GM04504 (cell line): Measurements from ENCODE around the gene PHC2.

Source experiments
- DNase-seq: peaks from one replicate; pipeline ENCODE4 v3.0.0-alpha.2; 2012; ENCODE audit warnings: low read depth

PHC2 gene

DNA sequence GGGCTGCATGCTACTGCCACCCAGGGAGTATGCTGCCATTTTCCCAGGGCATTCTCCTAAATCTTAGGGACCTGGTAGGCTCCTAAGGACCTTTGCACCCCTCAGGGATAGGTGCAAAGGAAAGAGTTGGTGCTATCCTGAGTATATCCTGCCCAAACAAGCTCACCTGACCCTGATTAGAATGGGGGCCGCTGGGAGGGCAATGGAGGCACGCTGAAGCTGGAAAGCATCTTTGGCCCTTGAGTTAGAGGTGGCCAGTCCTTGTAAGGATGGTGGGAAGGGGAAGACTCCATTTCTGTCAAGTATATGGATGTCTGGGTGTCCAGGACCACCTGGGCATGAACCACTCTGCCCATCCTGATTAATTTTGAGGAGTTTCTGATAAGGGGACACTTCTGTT is 61.1 kb downstream of the PHC2 start:
- no peak for DNase-seq

DNA sequence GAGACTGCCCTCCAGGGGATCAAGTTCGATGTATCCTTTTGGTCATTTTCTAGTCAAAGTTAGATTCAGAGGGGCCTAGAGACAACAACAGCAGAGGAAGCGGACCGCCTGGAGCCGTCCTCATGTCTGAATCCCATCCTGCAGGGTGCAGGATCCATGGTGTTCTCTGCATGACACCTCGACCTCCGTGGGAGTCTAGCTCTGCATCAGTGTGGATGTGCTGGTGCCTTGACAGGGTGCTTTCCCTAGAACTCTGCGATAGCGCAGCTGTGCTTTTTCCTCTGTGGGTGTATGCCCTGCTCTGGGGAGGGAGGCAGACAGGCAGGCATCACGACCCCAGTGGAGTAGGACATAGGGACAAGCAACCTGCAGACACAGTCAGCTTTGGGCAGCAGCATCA is 61.8 kb downstream of the PHC2 start:
- no peak for DNase-seq

DNA sequence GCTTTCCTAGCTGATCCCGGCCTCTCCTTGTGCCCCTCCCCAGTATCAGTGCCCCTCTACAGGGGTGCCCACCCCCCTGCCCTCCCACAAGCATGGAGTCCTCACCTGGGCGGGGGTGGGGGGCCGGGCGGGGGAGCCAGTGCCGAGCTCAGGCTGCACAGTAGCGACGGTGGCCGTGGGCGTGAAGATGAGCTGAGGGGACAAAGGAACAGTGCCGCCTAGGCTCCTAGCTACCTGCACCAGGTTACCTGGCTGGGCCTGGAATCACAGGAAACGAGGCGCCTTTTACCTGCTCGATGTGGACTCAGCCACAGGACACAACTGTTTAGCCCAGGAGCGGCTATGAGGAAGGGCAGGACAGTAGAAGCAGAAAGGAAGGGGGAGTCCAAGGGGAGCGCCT is 62.5 kb downstream of the PHC2 start:
- no peak for DNase-seq

DNA sequence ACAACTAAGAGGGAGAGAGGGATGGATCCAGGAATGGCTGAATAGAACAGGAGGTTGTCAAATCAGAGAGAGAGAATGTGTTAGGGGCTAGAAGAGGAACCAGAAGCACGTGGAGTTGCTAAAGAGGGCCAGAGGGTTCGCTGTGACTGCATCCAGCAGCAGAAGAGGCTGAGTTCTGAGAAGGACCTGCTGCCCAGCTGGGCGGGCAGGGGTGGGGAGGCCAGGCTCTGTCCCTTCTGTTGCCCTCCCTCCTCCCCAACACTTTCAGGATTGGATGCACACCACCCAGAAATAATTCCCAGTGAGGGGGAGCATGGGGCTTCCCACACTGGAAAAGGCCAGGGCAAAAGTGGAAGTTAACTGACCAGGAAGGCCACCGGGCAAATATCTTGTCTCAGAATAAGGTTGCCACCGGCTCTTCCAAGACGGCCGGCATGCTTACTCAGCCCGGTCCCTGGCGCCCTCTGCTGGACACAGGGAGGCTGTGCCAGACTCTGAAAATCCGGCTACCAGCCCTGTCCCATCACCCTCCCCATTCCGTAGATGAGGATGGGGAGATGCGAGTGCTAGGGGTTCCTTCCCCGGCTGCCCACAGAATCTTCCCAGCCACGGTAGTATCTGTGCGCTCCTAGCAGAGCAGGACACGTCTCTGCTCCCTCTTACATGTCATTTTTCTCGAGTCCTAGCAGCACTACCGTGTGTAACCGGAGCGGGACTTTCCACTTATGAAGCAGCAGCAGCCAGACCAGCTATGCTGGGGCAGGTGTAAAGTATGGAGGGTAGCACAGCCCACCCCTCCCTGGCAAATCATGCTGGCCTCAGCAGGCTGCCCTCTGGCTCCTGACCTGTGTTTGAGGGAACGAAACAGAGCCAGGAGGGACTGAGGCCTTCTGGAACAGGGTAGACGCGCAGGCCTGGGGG is 63.1 kb downstream of the PHC2 start:
- DNase-seq, result no peak

DNA sequence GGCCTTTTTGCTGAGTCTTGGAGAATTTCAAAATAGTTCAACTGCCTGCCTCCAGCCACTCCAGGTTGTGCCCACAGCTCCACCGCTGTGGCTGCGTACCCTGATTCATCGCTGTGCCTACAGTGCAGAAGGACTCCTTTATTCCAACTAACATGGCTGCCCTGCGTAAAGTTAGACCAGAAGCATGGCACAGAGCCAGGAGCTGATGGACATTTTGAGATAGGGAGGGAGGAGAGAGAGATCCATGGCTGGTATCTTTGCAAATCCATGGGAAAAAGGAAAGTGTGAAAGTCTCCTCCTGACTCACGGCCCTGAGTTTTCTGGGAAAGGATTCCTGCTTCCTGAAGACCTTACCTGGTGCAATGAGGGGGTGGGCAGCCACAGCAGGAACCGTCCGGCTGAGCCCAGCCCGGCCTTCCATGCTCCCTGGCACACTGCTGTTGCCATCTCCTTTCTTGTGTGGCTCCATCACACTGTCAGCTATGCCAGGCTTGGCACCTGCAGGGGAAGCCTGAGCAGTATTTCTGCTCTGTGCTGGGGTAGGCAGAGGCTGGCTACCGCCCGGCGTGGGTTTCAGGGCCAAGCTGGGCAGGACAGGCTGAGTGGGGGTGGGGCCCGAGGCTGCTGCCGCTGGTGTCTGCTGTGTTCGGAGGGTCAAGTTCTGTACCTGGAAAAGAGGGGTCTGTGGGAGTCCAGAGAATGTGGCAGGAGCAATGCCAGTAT is 64.0 kb downstream of the PHC2 start:
- DNase-seq, result no peak

DNA sequence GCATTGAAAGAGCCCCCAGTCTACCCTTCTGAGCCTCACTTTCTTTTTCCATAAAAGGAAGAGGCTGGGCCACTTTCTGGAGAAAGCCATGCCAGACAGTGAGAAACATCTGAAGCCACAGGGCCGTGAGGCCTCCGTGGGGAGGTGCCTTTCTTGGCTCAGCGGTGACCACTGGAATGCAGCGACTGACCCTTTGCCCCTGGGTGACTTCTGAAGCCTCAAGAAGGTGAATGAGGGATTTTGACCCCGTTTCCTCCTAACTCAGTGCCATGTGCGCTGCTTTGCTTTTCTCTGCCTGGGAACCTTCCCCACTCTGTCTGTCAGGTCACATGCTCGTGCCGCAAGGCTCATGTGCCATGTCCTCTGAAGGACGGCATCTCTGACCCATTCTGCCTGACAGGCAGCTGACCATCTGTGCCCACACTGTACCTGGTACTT is 65.3 kb downstream of the PHC2 start:
- no peak for DNase-seq

DNA sequence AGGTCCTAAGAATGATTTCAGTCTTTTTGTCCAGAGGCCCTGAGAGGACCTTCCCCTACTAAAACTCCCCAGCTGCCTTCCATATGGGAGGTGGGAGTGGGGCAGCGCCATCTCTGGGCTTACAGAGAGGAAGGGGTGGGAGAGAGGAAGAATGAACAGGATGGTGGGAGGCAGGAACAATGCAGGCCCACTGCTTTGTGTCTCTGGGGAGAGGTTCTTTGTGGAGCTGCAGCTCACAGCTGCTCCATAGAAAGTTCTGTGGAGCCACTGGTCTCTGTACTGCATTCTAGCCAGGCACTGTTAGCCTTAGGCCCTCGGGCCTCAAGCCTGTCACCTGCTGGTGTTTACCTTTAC is 66.4 kb downstream of the PHC2 start:
- no peak for DNase-seq

DNA sequence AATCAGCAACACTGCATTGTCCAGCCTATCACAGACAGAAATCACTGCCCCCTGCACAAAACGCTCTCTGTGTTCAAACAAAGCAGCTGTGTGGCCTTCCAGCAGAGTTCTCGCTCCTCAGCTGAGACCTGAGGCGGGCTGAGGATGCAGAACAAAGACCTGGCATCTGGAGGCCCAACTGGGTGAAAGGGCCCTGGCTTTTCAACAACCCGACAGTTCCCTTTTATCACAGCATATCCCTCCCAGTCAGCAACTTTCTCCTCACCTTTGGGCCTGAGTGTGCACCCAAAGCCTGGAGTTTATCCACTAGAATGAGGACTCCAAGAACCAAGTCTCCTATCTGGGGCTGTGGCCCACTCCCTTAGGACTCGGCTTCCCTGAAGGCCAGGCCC is 67.4 kb downstream of the PHC2 start:
- no peak for DNase-seq

DNA sequence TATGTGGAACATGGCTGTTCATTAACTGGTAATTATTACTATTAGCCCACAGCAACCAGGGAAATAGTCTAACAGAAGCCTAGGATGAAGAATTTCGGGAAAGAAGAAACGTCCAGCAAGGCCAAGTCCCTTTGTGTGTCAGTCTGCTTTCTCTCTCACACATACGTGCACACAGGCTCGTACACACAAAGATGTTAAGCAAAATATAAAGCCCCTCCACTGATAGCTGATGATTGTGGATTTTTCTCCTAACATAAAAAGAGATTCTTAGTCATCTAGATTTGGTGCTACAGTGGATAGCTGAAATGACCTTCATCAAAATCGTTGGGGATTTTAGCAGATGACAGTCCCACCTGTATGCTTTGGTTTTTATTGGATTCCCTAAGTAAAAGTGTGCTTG is 67.9 kb downstream of the PHC2 start:
- DNase-seq, result no peak

DNA sequence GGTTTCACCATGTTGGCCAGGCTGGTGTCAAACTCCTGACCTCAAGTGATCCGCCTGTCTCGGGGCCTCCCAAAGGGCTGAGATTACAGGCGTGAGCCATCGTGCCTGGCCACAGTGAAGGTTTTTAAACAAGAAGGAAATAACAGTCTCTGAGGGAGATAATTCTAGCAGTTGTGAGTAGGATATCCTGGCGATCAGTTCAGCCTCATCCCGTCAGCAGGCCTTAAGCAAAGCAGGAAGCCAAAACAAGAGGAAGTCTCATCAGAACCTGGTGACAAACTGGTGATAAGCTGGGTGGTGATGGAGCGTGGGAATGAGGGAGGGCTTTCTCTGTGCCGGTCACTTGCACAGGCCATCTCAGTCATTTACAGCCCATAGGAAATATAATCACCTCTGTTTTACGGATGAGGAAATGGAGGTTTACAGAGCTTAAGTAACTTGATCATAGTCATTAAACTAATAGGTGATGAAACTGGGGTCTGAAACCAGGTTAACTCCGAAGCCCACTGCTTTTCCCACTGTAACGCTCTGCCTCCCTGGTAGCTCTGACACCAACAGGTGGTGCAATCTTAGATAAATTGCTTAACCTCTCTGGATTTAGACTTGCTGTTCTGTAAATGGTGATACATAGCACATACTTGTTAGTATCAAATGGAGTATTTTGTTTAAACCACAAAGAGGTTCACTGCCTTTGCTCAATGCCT is 69.2 kb downstream of the PHC2 start:
- no peak for DNase-seq

DNA sequence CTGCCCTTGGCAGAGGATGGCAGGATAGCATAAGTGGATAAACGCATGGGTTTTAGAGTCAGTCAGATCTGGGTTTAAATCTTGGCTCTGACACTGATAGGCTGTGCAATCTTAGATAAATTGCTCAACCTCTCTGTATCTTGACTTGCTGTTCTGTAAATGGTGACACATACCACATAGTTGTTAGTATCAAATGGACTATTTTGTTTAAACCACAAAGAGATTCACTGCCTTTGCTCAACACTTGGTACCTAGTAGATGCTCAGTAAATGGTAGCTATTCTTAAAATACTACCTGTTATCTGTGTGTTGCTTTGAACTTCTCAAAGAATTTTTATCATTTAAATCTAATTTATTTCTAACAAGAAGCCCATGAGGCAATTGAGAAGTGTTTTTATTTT is 70.5 kb downstream of the PHC2 start:
- DNase-seq, result no peak

DNA sequence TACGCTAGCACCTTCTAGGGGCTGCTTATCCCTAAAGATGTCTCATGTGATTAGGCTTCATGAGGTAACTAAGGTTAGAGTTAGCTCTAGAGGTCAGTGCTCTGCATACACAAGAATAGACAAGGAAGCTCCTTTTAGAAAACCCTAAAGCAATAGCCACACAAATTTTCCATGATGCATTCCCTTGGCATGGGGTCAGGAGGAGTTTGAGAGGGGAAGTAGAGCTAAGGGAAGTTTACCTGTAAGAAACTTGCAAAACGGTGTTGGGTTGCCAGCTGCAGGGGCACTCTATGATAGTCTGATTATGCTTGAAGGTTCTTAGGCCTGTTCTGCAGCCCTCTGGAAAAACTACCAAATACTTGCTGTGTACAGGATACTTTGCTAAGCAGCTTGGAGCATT is 71.0 kb downstream of the PHC2 start:
- no peak for DNase-seq

DNA sequence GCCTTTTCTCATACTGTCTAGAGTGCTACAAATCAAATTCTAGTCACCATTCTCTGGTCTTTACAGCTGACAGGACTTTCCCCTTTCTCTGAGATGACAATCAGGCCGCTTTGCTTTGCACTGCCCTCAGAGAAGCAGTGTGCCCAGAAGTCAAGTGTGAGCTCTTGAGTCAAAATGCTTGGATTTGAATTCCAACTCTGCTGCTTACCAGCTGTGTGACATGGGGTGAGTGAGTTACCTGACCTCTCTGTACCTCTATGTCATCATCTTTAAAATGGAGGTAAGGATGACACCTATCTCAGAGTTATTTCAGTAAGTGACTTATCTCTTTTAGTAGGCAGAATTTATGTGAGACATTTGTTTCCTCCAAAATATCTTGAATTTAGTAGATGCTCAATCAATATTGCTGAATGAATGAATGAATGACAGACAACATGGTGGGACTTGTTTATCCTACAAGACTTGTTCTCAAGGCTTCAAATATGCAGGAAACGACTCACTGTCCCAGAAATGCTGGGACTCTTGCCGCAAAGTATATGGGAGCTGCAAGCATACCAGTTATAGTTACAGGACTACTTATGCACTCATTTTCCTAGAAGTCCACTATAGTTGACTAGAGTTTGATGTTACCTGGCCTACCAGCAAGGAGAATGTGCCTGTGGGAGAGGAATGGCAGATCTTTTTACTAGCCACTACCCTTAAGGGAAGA is 71.9 kb downstream of the PHC2 start:
- DNase-seq, result no peak

DNA sequence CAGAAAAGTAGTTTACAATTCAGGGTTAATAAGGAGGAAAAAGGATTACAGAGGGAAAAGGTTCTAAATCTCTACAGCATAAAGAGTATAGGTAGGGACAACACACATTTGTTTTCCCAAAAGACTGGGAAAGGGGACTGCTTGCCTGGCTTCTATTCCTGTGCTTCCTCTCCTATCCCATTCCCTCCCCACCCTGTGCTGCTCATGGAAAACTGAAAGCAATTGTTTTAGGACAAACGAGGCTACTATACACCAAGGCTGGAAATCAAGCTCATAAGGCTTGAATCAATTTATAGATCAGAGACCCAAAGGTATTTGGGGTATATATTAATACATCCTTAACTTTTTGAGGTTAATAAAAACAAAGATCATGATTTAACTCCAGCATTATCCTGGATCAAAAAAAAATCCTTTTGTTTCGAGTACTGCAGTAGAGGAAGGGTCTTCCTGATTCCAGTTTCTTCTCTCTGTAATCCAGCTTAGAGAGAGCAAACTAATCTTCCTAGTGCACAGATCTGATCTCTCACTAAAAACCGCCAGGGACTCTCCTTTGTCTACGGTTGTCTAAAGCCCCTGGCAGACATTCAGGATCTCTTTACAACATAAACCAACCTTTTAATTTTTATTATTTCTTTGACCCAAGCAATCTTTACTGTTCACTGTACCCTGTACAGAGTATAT is 72.6 kb downstream of the PHC2 start:
- no peak for DNase-seq

DNA sequence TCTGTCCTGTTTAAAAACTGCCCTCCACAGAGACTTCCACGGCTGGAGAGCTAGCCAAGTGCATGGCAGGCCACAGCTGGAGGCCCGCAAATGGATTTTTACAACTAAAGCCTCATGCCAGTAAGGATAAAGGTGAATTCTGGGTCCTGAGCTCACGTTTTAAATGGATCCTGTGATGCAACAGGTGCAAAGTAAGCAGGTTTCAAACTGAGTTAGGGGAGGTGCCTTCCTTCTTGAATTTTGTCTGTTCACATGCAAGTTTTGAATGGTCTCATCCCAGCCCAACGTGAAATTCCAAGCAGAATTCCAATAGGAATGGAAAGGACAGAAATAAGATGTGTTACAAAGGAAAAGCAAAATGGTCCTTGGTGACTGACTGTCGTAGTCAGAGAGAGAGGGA is 73.8 kb downstream of the PHC2 start:
- no peak for DNase-seq

DNA sequence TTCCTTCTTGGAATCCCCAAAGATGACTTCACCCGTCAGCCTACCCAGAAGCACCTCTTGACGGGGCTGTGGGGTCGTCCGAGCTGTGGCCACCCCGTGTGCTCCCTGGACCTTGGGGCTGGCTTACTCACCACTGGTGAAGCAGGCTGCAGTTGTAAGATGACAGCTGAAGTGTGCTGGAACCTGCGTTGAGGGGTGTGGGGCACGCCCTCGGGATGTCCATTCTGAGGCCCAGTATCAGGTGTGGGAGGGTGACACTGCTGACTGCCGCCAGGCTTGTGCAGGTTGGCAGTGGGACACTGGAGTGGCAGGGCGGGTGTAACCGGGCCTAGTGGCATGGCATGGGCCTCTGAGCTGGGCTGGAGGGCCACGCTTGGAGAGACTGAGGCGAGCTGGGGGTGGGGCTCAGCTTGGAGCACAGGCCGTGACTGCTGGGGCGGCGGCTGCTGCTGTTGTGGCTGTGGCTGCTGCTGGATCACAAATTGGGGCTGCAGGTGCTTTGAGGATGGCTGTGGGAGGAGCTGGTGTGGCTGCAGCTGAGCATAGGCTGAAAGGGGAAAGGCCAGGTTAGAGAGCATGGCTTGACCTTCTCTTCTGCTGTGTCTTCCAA is 76.1 kb downstream of the PHC2 start:
- no peak for DNase-seq

DNA sequence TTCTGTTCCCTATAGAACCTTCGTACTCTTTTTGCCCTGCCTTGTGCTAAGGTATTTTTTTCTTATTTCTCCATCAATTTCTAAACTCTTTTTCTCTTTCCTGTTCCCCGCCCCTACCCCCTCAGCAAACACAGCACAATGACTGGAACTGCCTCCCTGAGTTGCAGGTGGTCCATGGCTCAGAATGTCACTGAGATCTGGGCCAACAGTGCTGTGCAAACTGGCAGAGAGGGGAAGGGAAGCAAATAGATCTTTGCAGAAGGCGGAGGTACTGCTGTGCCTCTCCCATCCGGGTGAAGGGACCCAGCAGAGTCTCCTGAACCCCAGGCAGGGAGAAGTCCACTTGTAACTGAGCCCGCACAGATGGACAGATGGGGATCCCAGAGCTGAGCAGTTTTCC is 77.4 kb downstream of the PHC2 start:
- DNase-seq, result no peak

DNA sequence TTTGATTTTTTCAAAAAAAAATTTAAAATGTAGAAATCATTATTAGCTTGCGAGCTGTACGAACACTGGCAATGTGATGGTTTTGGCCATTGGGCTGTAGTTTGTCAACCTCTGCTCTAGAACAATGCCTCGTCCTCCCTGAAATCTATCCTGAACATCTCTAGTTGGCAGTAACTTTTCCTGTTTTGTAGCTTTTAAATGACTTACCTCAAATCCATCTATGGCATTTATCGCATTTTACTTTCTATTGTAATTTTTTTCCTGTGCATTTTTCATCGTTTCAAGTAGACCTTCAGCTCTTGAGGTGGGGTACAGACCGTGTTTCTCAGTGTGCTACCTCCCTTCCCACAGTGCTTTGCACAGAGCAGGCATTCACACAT is 79.6 kb downstream of the PHC2 start:
- DNase-seq, result no peak

DNA sequence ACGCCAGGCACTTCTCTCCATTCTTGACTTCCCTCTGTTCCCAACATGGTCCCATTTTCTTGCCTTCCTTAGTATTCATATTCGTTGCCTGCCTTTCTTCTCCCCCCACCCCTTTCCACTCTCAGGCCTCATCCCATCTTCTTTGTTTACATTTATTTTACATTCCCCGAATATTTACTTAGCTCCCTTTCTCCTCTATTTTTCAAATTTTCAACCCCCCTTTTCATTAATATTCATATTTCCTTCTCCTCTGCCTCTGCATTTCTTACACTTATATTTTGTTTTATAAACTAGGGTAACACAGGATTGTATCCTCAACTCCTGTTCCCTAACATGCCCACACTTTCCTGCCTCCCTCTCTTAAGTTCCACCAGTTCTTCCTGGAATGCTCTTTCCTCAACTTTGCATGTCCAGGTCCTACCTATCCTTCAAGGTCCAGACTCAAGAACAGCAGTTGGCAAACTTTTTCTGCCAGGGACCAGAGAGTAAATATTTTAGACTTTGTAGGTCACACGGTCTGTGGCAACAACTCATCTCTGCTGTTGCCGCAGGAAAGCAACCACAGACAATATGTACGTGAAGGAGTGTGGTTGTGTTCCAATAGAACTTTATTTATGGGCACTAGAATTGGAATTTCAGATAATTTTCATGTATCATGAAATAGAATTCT is 80.1 kb downstream of the PHC2 start:
- DNase-seq, result no peak

DNA sequence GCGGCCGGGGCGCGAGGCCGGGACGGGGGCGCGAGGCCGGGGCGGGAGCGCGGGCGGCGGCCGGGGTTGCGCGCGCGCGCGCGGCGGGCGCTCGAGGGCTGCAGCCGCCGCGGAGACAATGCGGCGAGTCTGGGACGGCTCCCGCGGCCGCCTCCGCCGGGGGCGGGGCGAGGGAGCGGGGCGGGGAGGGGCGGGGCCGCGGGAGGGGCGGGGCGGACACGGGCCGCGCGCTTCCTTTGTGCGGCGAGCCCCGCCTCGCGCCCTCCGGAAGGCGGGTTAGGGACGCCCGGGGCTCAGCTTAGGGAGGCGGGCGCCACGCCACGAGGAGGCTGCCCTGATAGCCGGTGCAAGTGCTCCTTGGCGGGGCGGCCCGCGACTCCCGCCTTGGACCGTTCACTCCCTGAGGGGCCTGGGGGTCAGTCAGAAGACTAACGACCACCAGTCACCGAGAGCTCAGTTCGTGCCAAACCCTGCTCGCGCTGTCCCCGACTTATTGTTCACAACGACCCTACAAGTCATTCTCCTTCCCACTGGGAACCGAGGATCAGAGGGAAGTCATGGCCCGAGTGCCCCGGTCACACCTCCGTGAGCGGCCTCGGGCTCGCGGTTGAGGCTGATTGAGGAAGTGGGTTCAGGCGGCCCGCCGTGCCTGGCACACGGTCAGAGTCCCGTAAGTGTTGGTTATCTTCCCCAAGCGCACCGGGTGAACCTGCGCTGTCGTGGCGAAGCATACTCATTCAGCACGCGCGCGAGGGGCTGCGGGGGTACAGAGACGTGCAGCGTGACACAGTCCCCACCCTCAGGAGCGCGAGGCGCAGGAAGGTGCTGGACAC is 80.9 kb downstream of the PHC2 start:
- no peak for DNase-seq
